ENCODE measurements around the gene AGRN.
"Not testable (repeated sequence)": the region's sequence is repeated elsewhere in the genome, so short reads cannot be mapped to it uniquely, and the experiment has no call there.

AGRN gene

DNA sequence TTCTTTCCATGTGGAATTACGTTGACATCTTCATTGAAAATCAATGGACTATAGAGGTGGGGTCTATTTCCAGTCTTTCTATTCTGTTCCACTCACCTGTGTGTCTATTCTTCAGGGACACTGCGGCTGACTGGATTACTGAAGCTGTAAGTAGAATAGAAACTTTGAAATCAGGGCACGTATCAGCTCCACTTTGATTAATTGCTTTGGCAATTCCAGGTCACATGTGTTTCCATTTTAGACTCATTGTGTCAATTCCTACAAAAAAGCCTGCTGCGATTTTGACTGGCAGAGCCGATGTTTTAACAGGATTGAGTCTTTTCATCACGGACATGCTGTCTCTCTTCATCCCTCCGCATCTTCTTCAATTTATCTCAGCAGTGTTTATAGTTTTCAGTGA, 75.1 kb downstream of the AGRN start:
- no peak for FAIRE-seq

DNA sequence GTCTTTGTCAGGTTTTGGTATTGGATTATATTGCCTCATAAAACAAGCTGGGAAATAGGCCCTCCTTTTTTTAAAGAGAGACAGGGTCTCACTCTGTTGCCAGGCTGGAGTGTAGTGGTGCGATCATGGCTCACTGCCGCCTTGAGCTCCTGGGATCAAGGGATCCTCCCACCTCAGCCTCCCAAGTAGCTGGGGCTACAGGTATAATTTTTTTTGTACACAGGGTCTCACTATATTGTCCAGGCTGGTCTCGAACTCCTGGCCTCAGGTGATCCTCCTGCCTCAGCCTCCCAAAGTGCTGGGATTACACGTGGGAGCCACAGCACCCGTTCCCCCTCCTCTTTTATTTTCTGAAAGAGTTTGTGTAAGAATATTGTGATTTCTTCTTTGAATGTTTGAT, 76.2 kb downstream of the AGRN start:
- not testable (repeated sequence) for FAIRE-seq

DNA sequence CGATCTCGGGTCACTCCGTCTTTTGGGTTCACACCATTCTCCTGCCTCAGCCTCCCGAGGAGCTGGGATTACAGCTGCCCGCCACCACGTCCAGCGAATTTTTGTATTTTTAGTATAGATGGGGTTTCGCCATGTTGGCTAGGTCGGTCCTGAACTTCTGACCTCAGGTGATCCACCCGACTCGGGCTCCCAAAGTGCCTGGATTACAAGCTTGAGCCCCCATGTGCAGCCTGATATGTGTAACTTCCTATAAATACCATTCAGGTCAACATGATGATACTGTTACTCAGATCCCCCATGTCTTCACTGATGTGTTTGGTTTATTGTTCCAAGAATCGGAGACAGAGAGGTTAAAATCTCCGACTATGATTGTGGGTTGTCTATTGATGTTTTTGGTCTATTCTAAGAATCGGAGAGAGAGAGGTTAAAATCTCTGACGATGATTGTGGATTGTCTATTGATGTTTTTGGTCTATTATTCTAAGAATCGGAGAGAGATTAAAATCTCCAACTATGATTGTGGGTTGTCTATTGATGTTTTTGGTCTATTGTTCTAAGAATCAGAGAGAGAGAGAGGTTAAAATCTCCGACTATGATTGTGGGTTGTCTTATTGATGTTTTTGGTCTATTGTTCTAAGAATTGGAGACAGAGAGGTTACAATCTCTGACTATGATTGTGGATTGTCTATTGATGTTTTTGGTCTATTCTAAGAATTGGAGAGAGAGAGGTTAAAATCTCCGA, 78.9 kb downstream of the AGRN start:
- FAIRE-seq: no peak

DNA sequence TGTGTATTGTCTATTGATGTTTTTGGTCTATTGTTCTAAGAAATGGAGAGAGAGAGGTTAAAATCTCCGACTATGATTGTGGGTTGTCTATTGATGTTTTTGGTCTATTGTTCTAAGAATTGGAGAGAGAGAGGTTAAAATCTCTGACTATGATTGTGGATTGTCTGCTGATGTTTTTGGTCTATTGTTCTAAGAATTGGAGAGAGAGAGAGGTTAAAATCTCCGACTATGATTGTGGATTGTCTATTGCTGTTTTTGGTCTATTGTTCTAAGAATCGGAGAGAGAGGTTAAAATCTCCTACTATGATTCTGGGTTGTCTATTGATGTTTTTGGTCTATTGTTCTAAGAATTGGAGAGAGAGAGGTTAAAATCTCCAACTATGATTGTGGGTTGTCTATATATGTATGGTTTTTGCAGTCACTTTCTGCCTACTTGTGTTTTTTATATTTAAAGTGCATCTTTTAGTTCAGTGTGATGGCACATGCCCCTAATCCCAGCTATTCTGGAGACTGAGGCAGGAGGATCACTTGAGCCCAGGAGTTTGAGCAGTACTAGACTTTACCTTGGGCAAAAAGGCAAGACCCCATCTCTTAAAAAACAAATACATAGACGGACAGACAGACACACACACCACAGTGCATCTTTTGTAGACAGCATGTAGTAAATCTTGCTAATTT, 79.7 kb downstream of the AGRN start:
- FAIRE-seq: peak; percentile 94

DNA sequence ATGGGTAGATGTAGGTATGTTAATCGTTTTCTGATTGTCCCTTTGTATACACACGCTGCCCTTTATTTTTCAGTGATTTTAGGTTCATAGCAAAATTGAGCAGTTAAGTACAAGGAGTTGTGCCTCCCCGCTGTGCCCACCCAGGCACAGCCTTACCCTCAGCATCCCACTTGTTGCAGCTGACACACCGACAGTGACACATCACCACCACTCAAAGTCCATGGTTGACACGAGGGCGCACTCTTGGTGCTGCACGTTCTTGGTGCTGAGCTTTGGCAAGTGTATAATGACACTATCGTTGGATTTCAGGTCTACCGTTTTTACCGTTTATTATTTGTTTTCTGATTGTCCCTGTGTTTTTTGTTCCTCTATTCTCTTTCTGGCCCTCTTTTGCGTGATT, 80.4 kb downstream of the AGRN start:
- no peak for FAIRE-seq

DNA sequence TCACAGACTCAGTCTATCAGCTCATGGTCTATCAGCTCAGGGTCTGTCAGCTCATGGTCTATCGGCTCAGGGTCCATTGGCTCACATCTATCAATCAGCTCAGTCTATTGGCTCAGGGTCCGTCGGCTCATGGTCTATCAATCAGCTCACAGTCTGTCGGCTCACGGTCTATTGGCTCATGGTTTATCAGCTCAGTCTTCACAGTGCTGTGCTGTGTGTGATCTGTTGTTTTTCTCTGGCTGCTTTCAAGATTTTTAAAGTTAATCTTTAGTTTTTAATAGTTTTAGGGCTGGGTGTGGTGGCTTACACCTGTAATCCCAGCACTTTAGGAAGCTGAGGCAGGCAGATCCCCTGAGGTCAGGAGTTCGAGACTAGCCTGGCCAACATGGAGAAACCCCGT, 81.6 kb downstream of the AGRN start:
- no peak for FAIRE-seq

DNA sequence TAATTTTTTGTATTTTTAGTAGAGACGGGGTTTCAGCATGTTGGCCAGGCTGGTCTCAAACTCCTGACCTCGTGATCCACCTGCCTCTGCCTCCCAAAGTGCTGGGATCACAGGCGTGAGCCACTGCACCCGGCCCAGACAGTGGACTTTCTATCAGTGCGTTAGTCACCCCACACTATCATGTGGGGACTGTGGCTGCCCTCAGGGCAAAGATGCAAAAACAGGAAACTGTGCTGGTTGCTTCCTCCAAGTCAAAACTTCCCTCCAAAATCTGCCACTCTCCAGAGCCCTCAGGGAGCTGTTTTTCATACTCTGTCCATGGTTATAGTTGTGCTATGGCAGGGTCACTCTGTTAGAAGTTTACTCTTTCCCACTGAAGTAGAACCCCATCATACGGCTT, 84.2 kb downstream of the AGRN start:
- not testable (repeated sequence) for FAIRE-seq

Measured in colon (tissue), 2 donors.